ENCODE measurements around the gene PLCG1. TPM values are rescaled to one million over a fixed set of nuclear protein-coding genes. Genes with fewer than 3 reads are reported as not detected.

Gene PLCG1
- total and polyA plus RNA-seq, 8 donors = 64.9 to 251 (median 202) TPM

GRCh38 chr20:41176711-41177552 is 39.6 kb downstream of the PLCG1 start:
- Histone ChIP-seq H3K27me3 (no peaks in the 10 kb centered on the region), H3K4me3 (no peak overlapping the region), H3K9me3 (no peaks in the 10 kb centered on the region), H3K36me3 (peaks cover 6 to 31% of the 10 kb centered on the region in 2 donors), H3K27ac (no peak overlapping the region), H3K4me1 (peaks cover 0 to 14% of the 10 kb centered on the region in 2 donors)
- DNase-seq (no peak), ATAC-seq (no peak)
- intact Hi-C loops (cut with DNase I) = loop anchor here in 1 of 2 donors (10.0 kb wide), 1 partner anchor 48 kb away; no protein-coding TSS in a partner anchor
- TF ChIP-seq, protein P1, sequence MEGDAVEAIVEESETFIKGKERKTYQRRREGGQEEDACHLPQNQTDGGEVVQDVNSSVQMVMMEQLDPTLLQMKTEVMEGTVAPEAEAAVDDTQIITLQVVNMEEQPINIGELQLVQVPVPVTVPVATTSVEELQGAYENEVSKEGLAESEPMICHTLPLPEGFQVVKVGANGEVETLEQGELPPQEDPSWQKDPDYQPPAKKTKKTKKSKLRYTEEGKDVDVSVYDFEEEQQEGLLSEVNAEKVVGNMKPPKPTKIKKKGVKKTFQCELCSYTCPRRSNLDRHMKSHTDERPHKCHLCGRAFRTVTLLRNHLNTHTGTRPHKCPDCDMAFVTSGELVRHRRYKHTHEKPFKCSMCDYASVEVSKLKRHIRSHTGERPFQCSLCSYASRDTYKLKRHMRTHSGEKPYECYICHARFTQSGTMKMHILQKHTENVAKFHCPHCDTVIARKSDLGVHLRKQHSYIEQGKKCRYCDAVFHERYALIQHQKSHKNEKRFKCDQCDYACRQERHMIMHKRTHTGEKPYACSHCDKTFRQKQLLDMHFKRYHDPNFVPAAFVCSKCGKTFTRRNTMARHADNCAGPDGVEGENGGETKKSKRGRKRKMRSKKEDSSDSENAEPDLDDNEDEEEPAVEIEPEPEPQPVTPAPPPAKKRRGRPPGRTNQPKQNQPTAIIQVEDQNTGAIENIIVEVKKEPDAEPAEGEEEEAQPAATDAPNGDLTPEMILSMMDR (IDR thresholded peaks at IDR 0.05) = no peak

GRCh38 chr20:41177636-41178035 is 40.3 kb downstream of the PLCG1 start:
- intact Hi-C loops (cut with DNase I) = loop anchor here in 1 of 2 donors (10.0 kb wide), 1 partner anchor 47 kb away; no protein-coding TSS in a partner anchor

DNA sequence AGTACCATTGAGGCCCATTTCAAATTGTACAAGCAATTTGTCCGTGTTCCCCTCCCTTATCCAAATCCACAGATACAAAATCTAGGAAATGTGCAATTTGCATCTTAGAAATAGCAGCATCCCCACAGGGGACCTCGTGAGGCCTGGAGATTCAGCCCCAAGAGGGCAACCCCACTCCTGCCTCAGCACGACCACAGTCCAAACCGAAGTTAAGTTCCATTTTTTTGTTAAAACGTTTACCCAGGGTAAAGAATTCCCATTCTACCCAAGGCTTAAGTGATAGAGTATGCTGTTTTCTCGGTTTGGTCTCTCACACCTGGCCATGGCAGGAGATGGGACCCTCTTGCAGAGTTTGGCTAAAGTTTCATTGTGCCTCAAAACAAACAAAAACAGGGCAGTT is 41.2 kb downstream of the PLCG1 start:
- DNase-seq = no peak
- H3K9me3 ChIP-seq = no peaks in the 10 kb centered on the region
- H3K27ac ChIP-seq = no peak overlapping the region
- no peaks in the 10 kb centered on the region for H3K27me3 ChIP-seq
- H3K4me1 ChIP-seq = peaks cover 0 to under 1% of the 10 kb centered on the region in 2 donors
- H3K36me3 ChIP-seq = peaks cover 5 to 26% of the 10 kb centered on the region in 2 donors
- H3K4me3 ChIP-seq = no peak overlapping the region
- no peak for ATAC-seq
- TF ChIP-seq, protein P1 (IDR thresholded peaks at IDR 0.05) = no peak
- intact Hi-C loops (cut with DNase I) = loop anchor here in 1 of 2 donors (10.0 kb wide), 1 partner anchor 46 kb away; no protein-coding TSS in a partner anchor

More at GRCh38 chr20:41177636-41178035, 40.3 kb downstream of the PLCG1 start:
- Histone ChIP-seq H3K4me3 (no peak overlapping the region), H3K36me3 (peaks cover 6 to 29% of the 10 kb centered on the region in 2 donors), H3K4me1 (peaks cover 0 to 7% of the 10 kb centered on the region in 2 donors), H3K27me3 (no peaks in the 10 kb centered on the region), H3K27ac (peak overlapping the region; percentile 38 to 74), H3K9me3 (no peaks in the 10 kb centered on the region)
- ATAC-seq = peak; percentile 48
- TF ChIP-seq, protein P1 (IDR thresholded peaks at IDR 0.05) = no peak
- no peak for DNase-seq

DNA sequence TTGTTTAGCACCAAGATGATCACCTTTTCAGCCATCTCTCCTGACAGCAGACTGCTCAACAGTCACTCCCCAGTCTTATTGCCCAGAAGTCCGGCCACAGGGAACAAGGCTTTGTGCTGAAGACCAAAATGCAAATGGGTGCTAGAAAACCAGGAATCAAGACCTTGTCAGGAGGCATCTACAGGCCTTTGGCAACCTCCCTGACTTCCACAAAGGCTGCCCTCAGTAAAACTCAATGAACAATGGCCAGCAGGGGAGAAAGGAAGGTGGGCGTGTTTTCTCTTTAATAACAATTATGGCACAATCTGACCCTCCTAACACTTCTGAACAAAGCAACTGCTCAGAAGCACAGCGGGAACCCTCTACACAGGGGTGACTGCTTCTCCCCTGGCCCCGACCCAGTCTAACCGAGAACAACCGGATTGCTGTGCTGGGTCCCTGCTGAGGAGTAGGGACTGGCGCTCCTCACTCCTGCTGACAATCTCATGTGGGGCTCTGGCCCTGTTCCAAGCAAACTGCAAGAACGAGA is 41.6 kb downstream of the PLCG1 start:
- peaks cover under 1 to 21% of the 10 kb centered on the region in 2 donors for H3K36me3 ChIP-seq
- no peak overlapping the region for H3K27ac ChIP-seq

More for the DNA sequence above, 41.6 kb downstream of the PLCG1 start:
- Histone ChIP-seq H3K9me3 (no peaks in the 10 kb centered on the region), H3K4me3 (no peak overlapping the region), H3K27me3 (no peaks in the 10 kb centered on the region), H3K4me1 (no peaks in the 10 kb centered on the region)
- intact Hi-C loops (cut with DNase I) = loop anchor here in 1 of 2 donors (10.0 kb wide), 1 partner anchor 46 kb away; no protein-coding TSS in a partner anchor
- DNase-seq = no peak
- TF ChIP-seq, protein P1 (IDR thresholded peaks at IDR 0.05) = no peak
- ATAC-seq = no peak
